ENCODE data around the gene RHBDD3. TPM values are rescaled to one million over a fixed set of nuclear protein-coding genes. Genes with fewer than 3 reads are reported as not detected.

The RHBDD3 gene
- total RNA-seq, 1 donor from 2014 or later: 17.9 TPM

DNA sequence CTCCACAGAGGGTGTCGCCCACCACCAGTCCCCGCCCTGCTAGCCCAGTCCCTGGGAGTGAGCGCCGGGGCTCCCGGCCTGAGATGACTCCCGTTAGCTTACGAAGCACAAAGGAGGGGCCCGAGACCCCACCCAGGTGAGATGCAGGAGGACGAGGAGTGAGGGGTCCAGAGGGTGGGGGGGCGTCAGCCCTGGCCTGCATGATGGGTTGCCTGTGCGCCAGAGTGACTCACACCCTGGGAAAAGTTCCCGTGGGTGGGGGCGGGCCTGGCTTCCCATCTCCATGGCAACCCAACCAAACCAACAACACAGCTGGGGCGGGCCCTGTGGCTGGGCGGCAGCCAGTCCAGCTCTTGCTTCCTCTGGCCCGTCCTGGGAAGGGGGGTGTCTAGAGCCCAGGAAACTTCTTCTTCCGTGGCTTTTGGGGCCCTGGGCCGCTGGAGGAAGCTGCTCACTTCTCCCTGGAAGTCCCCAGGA lies 43.1 kb upstream of the RHBDD3 start:
- TF ChIP-seq, protein P1, sequence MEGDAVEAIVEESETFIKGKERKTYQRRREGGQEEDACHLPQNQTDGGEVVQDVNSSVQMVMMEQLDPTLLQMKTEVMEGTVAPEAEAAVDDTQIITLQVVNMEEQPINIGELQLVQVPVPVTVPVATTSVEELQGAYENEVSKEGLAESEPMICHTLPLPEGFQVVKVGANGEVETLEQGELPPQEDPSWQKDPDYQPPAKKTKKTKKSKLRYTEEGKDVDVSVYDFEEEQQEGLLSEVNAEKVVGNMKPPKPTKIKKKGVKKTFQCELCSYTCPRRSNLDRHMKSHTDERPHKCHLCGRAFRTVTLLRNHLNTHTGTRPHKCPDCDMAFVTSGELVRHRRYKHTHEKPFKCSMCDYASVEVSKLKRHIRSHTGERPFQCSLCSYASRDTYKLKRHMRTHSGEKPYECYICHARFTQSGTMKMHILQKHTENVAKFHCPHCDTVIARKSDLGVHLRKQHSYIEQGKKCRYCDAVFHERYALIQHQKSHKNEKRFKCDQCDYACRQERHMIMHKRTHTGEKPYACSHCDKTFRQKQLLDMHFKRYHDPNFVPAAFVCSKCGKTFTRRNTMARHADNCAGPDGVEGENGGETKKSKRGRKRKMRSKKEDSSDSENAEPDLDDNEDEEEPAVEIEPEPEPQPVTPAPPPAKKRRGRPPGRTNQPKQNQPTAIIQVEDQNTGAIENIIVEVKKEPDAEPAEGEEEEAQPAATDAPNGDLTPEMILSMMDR (IDR thresholded peaks at IDR 0.05): no peak
- ATAC-seq (ENCODE audit: low read depth) (peak; percentile 53), DNase-seq (no peak)
- H3K9me3 Mint-ChIP-seq: no peaks in the 10 kb centered on the region
- H3K4me1 Mint-ChIP-seq: peaks cover 42% of the 10 kb centered on the region
- H3K4me3 Mint-ChIP-seq: no peak overlapping the region
- ChIA-PET POLR2A (no interaction called here), CTCF (no interaction called here)
- no peak overlapping the region for H3K27ac Mint-ChIP-seq
- no peaks in the 10 kb centered on the region for H3K36me3 Mint-ChIP-seq (ENCODE audit: low read depth)
- H3K27me3 Mint-ChIP-seq: peaks cover 37% of the 10 kb centered on the region
- intact Hi-C loops (cut with micrococcal nuclease): no loop called here

DNA sequence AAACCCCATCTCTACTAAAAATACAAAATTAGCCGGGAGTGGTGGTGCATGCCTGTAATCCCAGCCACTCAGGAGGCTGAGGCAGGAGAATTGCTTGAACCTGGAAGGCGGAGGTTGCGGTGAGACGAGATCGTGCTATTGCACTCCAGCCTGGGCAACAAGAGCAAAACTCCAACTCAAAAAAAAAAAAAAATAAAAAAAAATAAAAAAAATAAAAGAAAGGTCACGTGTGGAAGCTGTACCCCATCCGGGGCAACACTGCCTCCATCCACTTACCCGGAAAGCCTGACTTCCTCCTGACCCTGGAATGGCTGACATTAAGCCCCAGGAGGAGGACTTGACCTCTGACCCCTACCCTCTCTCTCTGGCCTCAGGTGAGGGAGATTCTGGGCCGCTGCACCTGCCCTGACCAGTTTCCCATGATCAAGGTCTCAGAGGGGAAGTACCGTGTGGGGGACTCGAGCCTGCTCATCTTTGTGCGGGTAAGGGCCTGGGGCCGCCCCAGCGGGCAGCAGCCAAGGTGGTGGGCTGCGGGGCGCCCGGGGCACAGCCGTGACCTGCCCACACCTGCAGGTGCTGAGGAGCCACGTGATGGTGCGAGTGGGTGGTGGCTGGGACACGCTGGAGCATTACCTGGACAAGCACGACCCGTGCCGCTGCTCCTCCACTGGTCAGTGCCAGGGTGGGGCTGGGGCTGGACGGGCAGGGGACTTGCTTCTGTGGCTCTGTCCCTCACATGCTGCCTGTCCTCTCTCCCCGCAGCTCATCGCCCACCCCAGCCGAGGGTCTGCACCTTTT lies 42.5 kb upstream of the RHBDD3 start:
- H3K9me3 Mint-ChIP-seq: no peaks in the 10 kb centered on the region
- H3K4me1 Mint-ChIP-seq: peaks cover 45% of the 10 kb centered on the region
- ChIA-PET POLR2A (no interaction called here), CTCF (no interaction called here)
- H3K4me3 Mint-ChIP-seq: no peak overlapping the region
- intact Hi-C loops (cut with micrococcal nuclease): no loop called here
- H3K36me3 Mint-ChIP-seq (ENCODE audit: low read depth): no peaks in the 10 kb centered on the region
- peaks cover 40% of the 10 kb centered on the region for H3K27me3 Mint-ChIP-seq
- H3K27ac Mint-ChIP-seq: no peak overlapping the region
- DNase-seq (no peak), ATAC-seq (ENCODE audit: low read depth) (no peak)
- TF ChIP-seq, protein P1 (IDR thresholded peaks at IDR 0.05): no peak

GRCh38 chr22:29309332-29310064 lies 41.7 kb upstream of the RHBDD3 start:
- intact Hi-C loops (cut with micrococcal nuclease): no loop called here
- no peak overlapping the region for H3K27ac Mint-ChIP-seq
- H3K27me3 Mint-ChIP-seq: peaks cover 41% of the 10 kb centered on the region
- TF ChIP-seq, protein P1 (IDR thresholded peaks at IDR 0.05): no peak
- no peaks in the 10 kb centered on the region for H3K36me3 Mint-ChIP-seq (ENCODE audit: low read depth)
- ATAC-seq (ENCODE audit: low read depth) (no peak), DNase-seq (no peak)
- no peaks in the 10 kb centered on the region for H3K9me3 Mint-ChIP-seq
- ChIA-PET POLR2A (no interaction called here), CTCF (no interaction called here)
- H3K4me1 Mint-ChIP-seq: peaks cover 41% of the 10 kb centered on the region
- no peak overlapping the region for H3K4me3 Mint-ChIP-seq

- CTCF ChIA-PET: no interaction called here
- peaks cover 34% of the 10 kb centered on the region for H3K27me3 Mint-ChIP-seq
- H3K9me3 Mint-ChIP-seq: no peaks in the 10 kb centered on the region
- no peaks in the 10 kb centered on the region for H3K36me3 Mint-ChIP-seq (ENCODE audit: low read depth)
- H3K27ac Mint-ChIP-seq: no peak overlapping the region
- TF ChIP-seq, protein P1 (IDR thresholded peaks at IDR 0.05): no peak
- ATAC-seq (ENCODE audit: low read depth): no peak
- no peak overlapping the region for H3K4me3 Mint-ChIP-seq
- intact Hi-C loops (cut with micrococcal nuclease): no loop called here
- no peak for DNase-seq
- POLR2A ChIA-PET: no interaction called here
- H3K4me1 Mint-ChIP-seq: peaks cover 34% of the 10 kb centered on the region
These were observed 41.0 kb upstream of the RHBDD3 start for GRCh38 chr22:29308791-29309262.

DNA sequence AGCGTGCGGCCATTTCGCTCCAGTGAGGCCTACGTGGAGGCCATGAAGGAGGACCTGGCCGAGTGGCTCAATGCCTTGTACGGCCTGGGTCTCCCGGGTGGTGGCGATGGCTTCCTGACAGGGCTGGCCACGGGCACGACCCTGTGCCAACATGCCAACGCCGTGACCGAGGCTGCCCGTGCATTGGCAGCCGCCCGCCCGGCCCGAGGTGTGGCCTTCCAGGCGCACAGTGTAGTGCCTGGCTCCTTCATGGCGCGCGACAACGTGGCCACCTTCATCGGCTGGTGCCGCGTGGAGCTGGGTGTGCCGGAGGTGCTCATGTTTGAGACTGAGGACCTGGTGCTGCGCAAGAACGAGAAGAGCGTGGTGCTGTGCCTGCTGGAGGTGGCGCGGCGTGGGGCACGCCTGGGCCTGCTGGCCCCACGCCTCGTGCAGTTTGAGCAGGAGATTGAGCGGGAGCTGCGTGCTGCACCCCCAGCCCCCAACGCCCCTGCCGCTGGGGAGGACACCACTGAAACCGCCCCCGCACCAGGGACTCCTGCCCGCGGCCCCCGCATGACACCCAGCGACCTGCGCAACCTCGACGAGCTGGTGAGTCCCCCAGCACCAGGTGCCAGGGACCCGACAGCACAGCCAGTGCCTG lies 40.5 kb upstream of the RHBDD3 start:
- no peaks in the 10 kb centered on the region for H3K36me3 Mint-ChIP-seq (ENCODE audit: low read depth)
- TF ChIP-seq, protein P1 (IDR thresholded peaks at IDR 0.05): no peak
- no peaks in the 10 kb centered on the region for H3K9me3 Mint-ChIP-seq
- ChIA-PET CTCF (no interaction called here), POLR2A (no interaction called here)
- DNase-seq (no peak), ATAC-seq (ENCODE audit: low read depth) (no peak)
- H3K27me3 Mint-ChIP-seq: peaks cover 28% of the 10 kb centered on the region
- intact Hi-C loops (cut with micrococcal nuclease): no loop called here
- H3K4me1 Mint-ChIP-seq: peaks cover 31% of the 10 kb centered on the region
- H3K27ac Mint-ChIP-seq: no peak overlapping the region
- no peak overlapping the region for H3K4me3 Mint-ChIP-seq

Data from activated B cell treated with CpG ODN at 0.5 μM for 24 hours (primary cell).